HEK293 (cell line): ENCODE data around the gene LETM1.

Experiments used
- CTCF ChIA-PET: fragments of 350-600 bp; formaldehyde crosslinking; extraction: SDS; loops from one replicate; lab custom pipeline; 2021; ENCODE audit warnings: antibody characterized with exemption; lab: Yijun Ruan, JAX
- POLR2A ChIA-PET: fragments of 300-600 bp; formaldehyde crosslinking; extraction: SDS; loops from one replicate; lab custom pipeline; 2020; ENCODE audit warnings: antibody characterized with exemption, inconsistent platforms; lab: Yijun Ruan, JAX
- H3K27ac ChIP-seq: fragments of 200-500 bp; sonication (Bioruptor generic); 2 replicates; pipeline ENCODE4 v1.5.1; 2014; ENCODE audit warnings: low read depth, low read length, control low read depth, inconsistent platforms; ENCODE audit errors: extremely low read depth
- H3K36me3 ChIP-seq, 2 experiments: fragments of 200-500 bp in 1 of 2; sonication (Bioruptor generic) in 1 of 2; 1 replicate in 1 of 2; 2 replicates in 1 of 2; pipeline ENCODE4 v1.5.1; 2014 to 2017; ENCODE audit warnings: inconsistent platforms in 2 of 2, low read length in 2 of 2; ENCODE audit not compliant: control insufficient read depth in 2 of 2, insufficient read depth in 1 of 2
- H3K4me1 ChIP-seq: fragments of 200-500 bp; sonication (Bioruptor generic); 2 replicates; pipeline ENCODE4 v1.5.1; 2014; ENCODE audit warnings: mild to moderate bottlenecking, low read length, inconsistent platforms; ENCODE audit not compliant: control insufficient read depth, insufficient read depth
- H3K4me3 ChIP-seq: 2 replicates; pipeline ENCODE4 v1.5.1; 2011; ENCODE audit warnings: low read depth, mild to moderate bottlenecking, control low read depth, low read length, moderate library complexity
- H3K9me3 ChIP-seq: fragments of 200-500 bp; sonication (Bioruptor generic); 2 replicates; pipeline ENCODE4 v1.5.1; 2014; ENCODE audit warnings: low read depth, low read length, inconsistent platforms; ENCODE audit not compliant: control insufficient read depth, insufficient read depth
- BCL11A ChIP-seq: fragments of 450-650 bp; formaldehyde crosslinking; IDR thresholded peaks from 2 replicates; pipeline ENCODE4 v1.5.1; 2016; ENCODE audit warnings: low read depth, missing biosample characterization, missing genetic modification characterization
- KLF16 ChIP-seq: fragments of 450-650 bp; formaldehyde crosslinking; IDR thresholded peaks from 2 replicates; pipeline ENCODE4 v1.5.1; 2017; ENCODE audit warnings: missing biosample characterization, missing genetic modification characterization
- KLF8 ChIP-seq: fragments of 450-650 bp; formaldehyde crosslinking; IDR thresholded peaks from 2 replicates; pipeline ENCODE4 v1.5.1; 2016; ENCODE audit warnings: missing biosample characterization, missing genetic modification characterization
- PRDM1 ChIP-seq: fragments of 450-650 bp; formaldehyde crosslinking; IDR thresholded peaks from 2 replicates; pipeline ENCODE4; 2016; ENCODE audit warnings: missing biosample characterization, missing genetic modification characterization
- PRDM4 ChIP-seq: fragments of 450-650 bp; formaldehyde crosslinking; IDR thresholded peaks from 2 replicates; pipeline ENCODE4 v1.5.1; 2017; ENCODE audit warnings: missing biosample characterization, missing genetic modification characterization
- REPIN1 ChIP-seq: fragments of 450-650 bp; formaldehyde crosslinking; IDR thresholded peaks from 2 replicates; pipeline ENCODE4 v1.5.1; 2017; ENCODE audit warnings: missing biosample characterization, missing genetic modification characterization, low read depth
- ZBTB49 ChIP-seq: fragments of 450-650 bp; formaldehyde crosslinking; IDR thresholded peaks from 2 replicates; pipeline ENCODE4 v1.5.1; 2016; ENCODE audit warnings: missing biosample characterization, missing genetic modification characterization, low read depth
- ZNF121 ChIP-seq: fragments of 450-650 bp; formaldehyde crosslinking; IDR thresholded peaks from 2 replicates; pipeline ENCODE4 v1.5.1; 2016; ENCODE audit warnings: missing biosample characterization, missing genetic modification characterization
- ZNF155 ChIP-seq: fragments of 450-650 bp; formaldehyde crosslinking; IDR thresholded peaks from 2 replicates; pipeline ENCODE4 v1.5.1; 2016; ENCODE audit warnings: missing biosample characterization, missing genetic modification characterization
- ZNF184 ChIP-seq: fragments of 450-650 bp; IDR thresholded peaks from 2 replicates; pipeline ENCODE4 v1.5.1; 2018; ENCODE audit warnings: missing biosample characterization, mild to moderate bottlenecking, missing genetic modification characterization
- ZNF280C ChIP-seq: fragments of 450-650 bp; formaldehyde crosslinking; IDR thresholded peaks from 2 replicates; pipeline ENCODE4 v1.5.1; 2016; ENCODE audit warnings: missing biosample characterization, missing genetic modification characterization
- ZNF335 ChIP-seq: fragments of 450-650 bp; formaldehyde crosslinking; conservative IDR thresholded peaks from 2 replicates; pipeline ENCODE4 v1.5.1; 2016; ENCODE audit warnings: missing biosample characterization, missing genetic modification characterization
- ZNF354C ChIP-seq: fragments of 450-650 bp; formaldehyde crosslinking; IDR thresholded peaks from 2 replicates; pipeline ENCODE4 v1.5.1; 2016; ENCODE audit warnings: missing biosample characterization, missing genetic modification characterization, low read depth, borderline replicate concordance
- ZNF426 ChIP-seq: fragments of 450-650 bp; formaldehyde crosslinking; IDR thresholded peaks from 2 replicates; pipeline ENCODE4 v1.5.1; 2017; ENCODE audit warnings: missing biosample characterization, missing genetic modification characterization, mild to moderate bottlenecking, inconsistent platforms, moderate library complexity
- ZNF473 ChIP-seq: fragments of 450-650 bp; formaldehyde crosslinking; IDR thresholded peaks from 2 replicates; pipeline ENCODE4 v1.5.1; 2017; ENCODE audit warnings: missing biosample characterization, missing genetic modification characterization
- ZNF513 ChIP-seq: fragments of 450-650 bp; IDR thresholded peaks from 2 replicates; pipeline ENCODE4 v1.5.1; 2018; ENCODE audit warnings: missing biosample characterization, missing genetic modification characterization
- ZNF660 ChIP-seq: fragments of 450-650 bp; IDR thresholded peaks from 2 replicates; pipeline ENCODE4 v1.5.1; 2018; ENCODE audit warnings: missing biosample characterization, mild to moderate bottlenecking, missing genetic modification characterization
- ZNF785 ChIP-seq: fragments of 450-650 bp; formaldehyde crosslinking; IDR thresholded peaks from 2 replicates; pipeline ENCODE4 v1.5.1; 2016; ENCODE audit warnings: missing biosample characterization, missing genetic modification characterization

The LETM1 gene

GRCh38 chr4:1857931-1858330 lies 2.0 kb upstream of the LETM1 start:
- CTCF ChIA-PET, result no interaction called here
- Histone ChIP-seq H3K9me3 (no peaks in the 10 kb centered on the region), H3K4me1 (no peaks in the 10 kb centered on the region), H3K4me3 (no peak overlapping the region), H3K27ac (no peak overlapping the region), H3K36me3 (peaks cover 0 to 7% of the 10 kb centered on the region in 2 experiments; a peak in 1 of 3 replicates)
- no peak for TF ChIP-seq PRDM4 (tag by site-specific recombination)
- no peak for TF ChIP-seq KLF8
- no peak for TF ChIP-seq ZNF660 (tag by site-specific recombination)
- TF ChIP-seq ZNF473 (tag by site-specific recombination), result no peak
- TF ChIP-seq PRDM1 (tag by site-specific recombination), result no peak
- no peak for TF ChIP-seq KLF16 (tag by site-specific recombination)
- TF ChIP-seq ZNF513 (tag by site-specific recombination), result no peak
- no peak for TF ChIP-seq ZNF426 (tag by site-specific recombination)
- no peak for TF ChIP-seq ZNF184
- TF ChIP-seq ZNF335 (tag by site-specific recombination), result no peak
- TF ChIP-seq ZNF155 (tag by site-specific recombination), result no peak
- TF ChIP-seq REPIN1, result no peak
- TF ChIP-seq ZNF785, result no peak
- no peak for TF ChIP-seq ZNF121 (tag by site-specific recombination)
- no peak for TF ChIP-seq ZNF280C
- no peak for TF ChIP-seq BCL11A (tag by site-specific recombination)
- no peak for TF ChIP-seq ZBTB49 (tag by site-specific recombination)
- TF ChIP-seq ZNF354C (tag by site-specific recombination), result no peak
- POLR2A ChIA-PET, result interaction anchor here (0.7 kb wide), 1 partner anchor 384 kb away, joined by 7 read pairs; no protein-coding TSS in a partner anchor
